Esophagus squamous epithelium (tissue), 5 donors: ENCODE measurements around the gene MFSD8. TPM values are rescaled to one million over a fixed set of nuclear protein-coding genes. Genes with fewer than 3 reads are reported as not detected.
"Not testable (repeated sequence)": the region's sequence is repeated elsewhere in the genome, so short reads cannot be mapped to it uniquely, and the experiment has no call there.

ENCODE experiments used
- DNase-seq: peaks from one replicate; lab custom pipeline; 2025; lab: John Stamatoyannopoulos, UW
- H3K27ac ChIP-seq, 4 donors: fragments of 200-600 bp; sonication (generic); one replicate each; pipeline ENCODE4 v1.5.1; 2016 to 2019; ENCODE audit warnings: mild to moderate bottlenecking in 1 of 4
- H3K27me3 ChIP-seq, 4 donors: fragments of 200-600 bp; sonication (generic); 1 replicate in 3 of 4; 2 replicates in 1 of 4; pipeline versions ENCODE4 v1.5.1 to v1.6.0; 2017 to 2021; ENCODE audit warnings: antibody characterized with exemption in 1 of 4
- H3K36me3 ChIP-seq, 3 donors: fragments of 200-600 bp; sonication (generic); one replicate each; pipeline ENCODE4 v1.5.1; 2016 to 2019
- H3K4me1 ChIP-seq, 3 donors: fragments of 200-600 bp; sonication (generic); one replicate each; pipeline ENCODE4 v1.5.1; 2017 to 2019
- H3K4me3 ChIP-seq, 4 donors: fragments of 200-600 bp; sonication (generic); 1 replicate in 3 of 4; 2 replicates in 1 of 4; pipeline ENCODE4 v1.5.1; 2016 to 2019; ENCODE audit warnings: mild to moderate bottlenecking in 2 of 4, moderate library complexity in 1 of 4
- H3K9me3 ChIP-seq, 3 donors: fragments of 200-600 bp; sonication (generic); one replicate each; pipeline ENCODE4 v1.5.1; 2016 to 2019
- CTCF ChIP-seq, 6 experiments: fragments of 450-650 bp in 4 of 6; fragments of 200-600 bp in 2 of 6; sonication (generic) in 2 of 6; IDR thresholded peaks; one replicate each; pipeline ENCODE4 v1.5.1; 2016 to 2019; ENCODE audit warnings: antibody characterized with exemption in 6 of 6, mild to moderate bottlenecking in 4 of 6, moderate library complexity in 4 of 6
- POLR2A ChIP-seq, 4 donors: fragments of 450-650 bp; IDR thresholded peaks; one replicate each; pipeline ENCODE4 v1.6.1; 2017; ENCODE audit warnings: antibody characterized with exemption in 4 of 4, mild to moderate bottlenecking in 4 of 4, moderate library complexity in 3 of 4
- WGBS, 2 donors: methylation state at CpG; one replicate each; pipeline ENCODE4 v1.1.5; 2018; 5-methylcytosine and 5-hydroxymethylcytosine counted together
- intact Hi-C: fragments of 100-400 bp; cut with DNase I; formaldehyde crosslinking; loops from one replicate; pipeline ENCODE4 v1.15.0; 2022
- total RNA-seq, 4 donors: library from RNA; depleted of rRNA; stranded (reverse); fragments of >200 nt; gene quantifications; one replicate each; pipeline ENCODE4 v1.1.0, GENCODE V29; 2016
- donor health status: DM: yes; HTN: yes; CAD: no.

MFSD8 gene
- total RNA-seq, 4 donors from 2014 or later = 14.6 to 36.6 (median 17.0) TPM

- Histone ChIP-seq H3K36me3 (no peaks in the 10 kb centered on the region), H3K27ac (peak overlapping the region; percentile 94 to 98 (median 96)), H3K27me3 (no peaks in the 10 kb centered on the region), H3K4me3 (peak overlapping the region; percentile 77 to 96 (median 90)), H3K9me3 (no peaks in the 10 kb centered on the region), H3K4me1 (peaks cover 6 to 44% (median 8%) of the 10 kb centered on the region in 3 donors)
- TF ChIP-seq CTCF (IDR thresholded peaks at IDR 0.05) (no peak), POLR2A (IDR thresholded peaks at IDR 0.05) (no peak)
- 0% methylated on average over 2 to 7 of the region's 15 CpGs for WGBS, 2 donors
- intact Hi-C loops = loop anchor here (5.0 kb wide), 1 partner anchor 97 kb away; the partner anchor contains the start of gene LARP1B
- no peak for DNase-seq
Observed at GRCh38 chr4:127965803-127966175, 816 bp upstream of the MFSD8 start.

GRCh38 chr4:127964426-127965061 lies 429 bp downstream of the MFSD8 start:
- H3K36me3 ChIP-seq, H3K9me3 ChIP-seq, DNase-seq, H3K27me3 ChIP-seq: not testable (repeated sequence)
- Histone ChIP-seq H3K4me1 (peaks cover 6 to 44% (median 8%) of the 10 kb centered on the region in 3 donors), H3K27ac (peak overlapping the region; percentile 94 to 98 (median 96)), H3K4me3 (peak overlapping the region; percentile 77 to 96 (median 90))
- intact Hi-C loops = loop anchor here (5.0 kb wide), 1 partner anchor 98 kb away; the partner anchor contains the start of gene LARP1B
- WGBS, 2 donors = no CpG with 5 or more reads among the region's 41 CpGs

GRCh38 chr4:127963633-127964398 lies 1.2 kb downstream of the MFSD8 start:
- DNase-seq, H3K36me3 ChIP-seq, H3K9me3 ChIP-seq, intact Hi-C loops, H3K27me3 ChIP-seq: not testable (repeated sequence)
- Histone ChIP-seq H3K4me1 (peaks cover 6 to 44% (median 8%) of the 10 kb centered on the region in 3 donors), H3K4me3 (peak overlapping the region; percentile 77 to 96 (median 90)), H3K27ac (peak overlapping the region; percentile 94 to 98 (median 96))
- 69 to 85% methylated on average over 8 to 14 of the region's 35 CpGs for WGBS, 2 donors
- peak in 1 of 6 experiments; percentile 8 for TF ChIP-seq CTCF (IDR thresholded peaks at IDR 0.05)

- 79 to 84% methylated on average over 1 of the region's 1 CpG for WGBS, 2 donors
- Histone ChIP-seq H3K27me3 (no peaks in the 10 kb centered on the region), H3K9me3 (no peaks in the 10 kb centered on the region), H3K4me1 (peaks cover 5 to 25% (median 6%) of the 10 kb centered on the region in 3 donors), H3K27ac (no peak overlapping the region), H3K36me3 (peaks cover 0 to 16% (median 0%) of the 10 kb centered on the region in 3 donors), H3K4me3 (no peak overlapping the region)
- DNase-seq = no peak
- no peak for TF ChIP-seq CTCF (IDR thresholded peaks at IDR 0.05)
- TF ChIP-seq POLR2A (IDR thresholded peaks at IDR 0.05) = no peak
- intact Hi-C loops = no loop called here
Observed at GRCh38 chr4:127959794-127960193, 5.2 kb downstream of the MFSD8 start.

- 92 to 100% methylated on average over 2 of the region's 2 CpGs for WGBS, 2 donors
Observed at GRCh38 chr4:127957105-127957504, 7.9 kb downstream of the MFSD8 start.

More at GRCh38 chr4:127957105-127957504, 7.9 kb downstream of the MFSD8 start:
- H3K36me3 ChIP-seq = peaks cover 0 to 35% (median 0%) of the 10 kb centered on the region in 3 donors
- intact Hi-C loops = no loop called here
- no peak overlapping the region for H3K4me3 ChIP-seq
- no peak overlapping the region for H3K27ac ChIP-seq
- no peak for DNase-seq
- no peaks in the 10 kb centered on the region for H3K9me3 ChIP-seq
- TF ChIP-seq CTCF (IDR thresholded peaks at IDR 0.05) (no peak), POLR2A (IDR thresholded peaks at IDR 0.05) (no peak)
- H3K27me3 ChIP-seq = no peaks in the 10 kb centered on the region
- peaks cover 0 to 4% (median 0%) of the 10 kb centered on the region in 3 donors for H3K4me1 ChIP-seq
